Umbilical cord (tissue), 2 donors: ENCODE results near the gene RARA. TPM values are rescaled to one million over a fixed set of nuclear protein-coding genes. Genes with fewer than 3 reads are reported as not detected.
A peak's percentile ranks its signal among the peaks of the same experiment; 100 is the strongest.
"Not testable (repeated sequence)": the region's sequence is repeated elsewhere in the genome, so short reads cannot be mapped to it uniquely, and the experiment has no call there.

Source experiments
- DNase-seq: peaks from one replicate; pipeline ENCODE4 v3.0.0-alpha.2; 2015; ENCODE audit warnings: low spot score
- total RNA-seq: library from RNA; depleted of rRNA; stranded (reverse); fragments of >200 nt; gene quantifications from one replicate; pipeline ENCODE4 v1.2.3, GENCODE V29; 2014; ENCODE audit warnings: low replicate concordance; ENCODE audit not compliant: insufficient read depth

RARA gene
- total RNA-seq, 1 donor from 2014 or later, result 8.7 TPM

- no peak for DNase-seq
Measured at GRCh38 chr17:40356990-40357881, 48.3 kb downstream of the RARA start.

GRCh38 chr17:40358323-40359038 lies 49.5 kb downstream of the RARA start:
- DNase-seq, result peak; percentile 92

- DNase-seq, result no peak
Measured at GRCh38 chr17:40360091-40360490, 51.1 kb downstream of the RARA start.

- DNase-seq, result no peak
Measured at GRCh38 chr17:40361063-40361924, 52.3 kb downstream of the RARA start.

- no peak for DNase-seq
Measured at GRCh38 chr17:40361925-40362695, 53.1 kb downstream of the RARA start.

GRCh38 chr17:40362696-40363110 lies 53.7 kb downstream of the RARA start:
- no peak for DNase-seq

- no peak for DNase-seq
Measured at GRCh38 chr17:40363111-40363827, 54.3 kb downstream of the RARA start.

GRCh38 chr17:40364121-40364861 lies 55.3 kb downstream of the RARA start, which contains the start of gene GJD3:
GJD3 (minus strand) TSS chr17:40364737; CDS start chr17:40363815, 922 bp downstream.
- DNase-seq, result no peak

- no peak for DNase-seq
Measured at GRCh38 chr17:40364906-40365305, 55.9 kb downstream of the RARA start.

GRCh38 chr17:40366076-40366860 lies 57.3 kb downstream of the RARA start:
- DNase-seq, result no peak

- DNase-seq, result no peak
Measured at GRCh38 chr17:40366861-40367518, 58.0 kb downstream of the RARA start.

GRCh38 chr17:40367728-40368127 lies 58.7 kb downstream of the RARA start:
- not testable (repeated sequence) for DNase-seq

GRCh38 chr17:40369923-40370322 lies 60.9 kb downstream of the RARA start:
- DNase-seq, result no peak

- no peak for DNase-seq
Measured at GRCh38 chr17:40371261-40371929, 62.4 kb downstream of the RARA start.

- no peak for DNase-seq
Measured at GRCh38 chr17:40372031-40372430, 63.1 kb downstream of the RARA start.

- not testable (repeated sequence) for DNase-seq
Measured at GRCh38 chr17:40372644-40373043, 63.7 kb downstream of the RARA start.

- DNase-seq, result no peak
Measured at GRCh38 chr17:40373324-40373723, 64.3 kb downstream of the RARA start.

GRCh38 chr17:40373999-40374398 lies 65.0 kb downstream of the RARA start:
- DNase-seq, result no peak
